CD4-positive, alpha-beta T cell (primary cell): ENCODE data around the gene APOC3. TPM values are rescaled to one million over a fixed set of nuclear protein-coding genes. Genes with fewer than 3 reads are reported as not detected.
A peak's percentile ranks its signal among the peaks of the same experiment; 100 is the strongest.

Source experiments
- ATAC-seq: fragments of 200-7000 bp; cut with Tn5 transposase; one replicate; pipeline ENCODE4 v1.10.0; 2022; ENCODE audit warnings: mild to moderate bottlenecking; ENCODE audit not compliant: poor library complexity
- CTCF ChIA-PET: fragments of 350-600 bp; sonication (Branson Sonifier 250); formaldehyde crosslinking; loops from one replicate; lab custom pipeline; 2021; ENCODE audit warnings: antibody characterized with exemption, inconsistent platforms; lab: Charles Lee
- POLR2A ChIA-PET: fragments of 350-600 bp; sonication (Branson Sonifier 250); formaldehyde crosslinking; loops from one replicate; lab custom pipeline; 2021; ENCODE audit warnings: antibody characterized with exemption, inconsistent platforms; lab: Charles Lee
- DNase-seq, 14 experiments: peaks; one replicate each; pipeline ENCODE4 v3.0.0-alpha.2; 2013 to 2020; ENCODE audit warnings: mixed read lengths in 2 of 14
- H3K27ac ChIP-seq, 2 donors: one replicate each; pipeline versions ENCODE4 v1.5.1 to v1.7.0; 2013; ENCODE audit warnings: low read length in 2 of 2, low read depth in 1 of 2, mild to moderate bottlenecking in 1 of 2
- H3K27me3 ChIP-seq, 2 experiments: 1 replicate in 1 of 2; 2 replicates in 1 of 2; pipeline versions ENCODE4 v1.6.1 to v1.7.0; 2013; ENCODE audit warnings: low read length in 2 of 2, control low read depth in 1 of 2, mild to moderate bottlenecking in 1 of 2, moderate library complexity in 1 of 2; ENCODE audit not compliant: insufficient read depth in 2 of 2, control insufficient read depth in 1 of 2
- H3K36me3 ChIP-seq: one replicate; pipeline ENCODE4 v1.6.1; 2013; ENCODE audit warnings: low read length, control low read depth; ENCODE audit not compliant: insufficient read depth
- H3K4me1 ChIP-seq: one replicate; pipeline ENCODE4 v1.6.1; 2013; ENCODE audit warnings: low read length, control low read depth; ENCODE audit not compliant: insufficient read depth
- H3K4me3 ChIP-seq: one replicate; pipeline ENCODE4 v1.5.1; 2013; ENCODE audit warnings: mild to moderate bottlenecking, low read length, moderate library complexity
- H3K9me3 ChIP-seq, 2 experiments: 1 replicate in 1 of 2; 2 replicates in 1 of 2; pipeline versions ENCODE4 v1.6.1 to v1.7.0; 2013; ENCODE audit warnings: low read length in 2 of 2, mild to moderate bottlenecking in 2 of 2, control low read depth in 1 of 2, moderate library complexity in 1 of 2; ENCODE audit not compliant: control insufficient read depth in 1 of 2, insufficient read depth in 1 of 2
- H3K27ac Mint-ChIP-seq: one replicate; pipeline ENCODE4 v1.8.0; 2020; ENCODE audit warnings: mixed read lengths
- H3K27me3 Mint-ChIP-seq: one replicate; pipeline ENCODE4 v1.8.0; 2021; ENCODE audit warnings: mixed read lengths
- H3K36me3 Mint-ChIP-seq: one replicate; pipeline ENCODE4 v1.8.0; 2021; ENCODE audit warnings: low read depth, mixed read lengths
- H3K4me1 Mint-ChIP-seq: one replicate; pipeline ENCODE4 v1.8.0; 2021; ENCODE audit warnings: low read depth, mixed read lengths
- H3K4me3 Mint-ChIP-seq: one replicate; pipeline ENCODE4 v1.8.0; 2020; ENCODE audit warnings: mild to moderate bottlenecking, mixed read lengths
- H3K9me3 Mint-ChIP-seq: one replicate; pipeline ENCODE4 v1.8.0; 2020; ENCODE audit warnings: mixed read lengths
- CTCF ChIP-seq: fragments of 200-600 bp; IDR thresholded peaks from one replicate; pipeline ENCODE4 v1.8.0; 2022; ENCODE audit warnings: antibody characterized with exemption, mild to moderate bottlenecking
- intact Hi-C, 2 experiments: fragments of 100-400 bp; cut with DNase I in 1 of 2; cut with micrococcal nuclease in 1 of 2; formaldehyde crosslinking; loops; one replicate each; pipeline versions ENCODE4 v1.15.1 to v1.9.0; 2023 to 2025; cut with DNase I, micrococcal nuclease
- total RNA-seq, 174 experiments: library from RNA in 2 of 174; stranded (reverse) in 2 of 174; gene quantifications; one replicate each; pipeline ENCODE4 v1.2.3 and lab custom pipeline; 2021 to 2026

Gene APOC3
- total RNA-seq, 2 experiments from 2014 or later = not detected

- no peaks in the 10 kb centered on the region for H3K27me3 ChIP-seq
- Mint-ChIP-seq H3K27ac (peak overlapping the region; percentile 12), H3K9me3 (no peaks in the 10 kb centered on the region), H3K4me3 (no peak overlapping the region), H3K36me3 (peaks cover 93% of the 10 kb centered on the region), H3K4me1 (no peaks in the 10 kb centered on the region), H3K27me3 (no peaks in the 10 kb centered on the region)
- H3K4me3 ChIP-seq = no peak overlapping the region
- intact Hi-C loops = no loop called here
- no peak for DNase-seq
- CTCF ChIA-PET = interaction anchor here (1.5 kb wide), 1 partner anchor 14 kb away, joined by 3 read pairs; no protein-coding TSS in a partner anchor
- peaks cover 89% of the 10 kb centered on the region for H3K36me3 ChIP-seq
- POLR2A ChIA-PET = interaction anchor here (0.7 to 1.1 kb wide), 2 partner anchors 14 to 30 kb away, joined by 3 to 4 read pairs; no protein-coding TSS in a partner anchor
- no peaks in the 10 kb centered on the region for H3K9me3 ChIP-seq
- no peak overlapping the region for H3K27ac ChIP-seq
- TF ChIP-seq CTCF = no peak
- no peak for ATAC-seq
- no peaks in the 10 kb centered on the region for H3K4me1 ChIP-seq
These were observed 36.0 kb downstream of the APOC3 start for GRCh38 chr11:116865696-116866095.

DNA sequence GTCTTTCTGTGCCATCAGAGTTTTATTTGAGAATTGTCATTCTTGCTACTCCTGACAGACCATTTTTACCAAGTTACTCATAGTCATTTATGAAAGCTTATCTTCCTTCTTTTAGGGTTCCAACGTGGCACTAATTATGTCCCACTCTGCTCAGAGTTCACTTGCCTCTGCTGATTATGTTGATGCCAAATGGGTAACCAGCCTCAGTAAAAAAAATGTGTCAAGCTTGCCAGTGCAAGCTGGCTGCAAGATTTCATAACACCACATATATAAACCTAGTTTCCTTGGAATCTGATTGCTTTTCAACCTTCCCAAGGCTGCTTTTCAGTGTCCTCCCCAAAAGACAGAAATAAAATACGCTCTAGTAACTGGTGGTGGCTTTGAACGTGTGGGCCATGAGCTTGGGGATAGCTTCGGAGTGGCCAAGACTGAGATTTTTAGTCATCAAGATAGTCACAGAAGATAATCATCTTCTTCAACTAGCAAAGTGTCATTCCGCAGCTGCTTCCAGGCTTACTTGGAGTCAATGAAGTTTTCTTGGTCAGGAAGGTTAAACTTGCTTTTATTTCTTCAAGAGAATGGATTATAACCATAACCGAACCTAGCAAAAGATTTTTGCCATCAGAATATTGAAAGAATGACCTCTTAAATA lies 37.2 kb downstream of the APOC3 start:
- Mint-ChIP-seq H3K36me3 (peaks cover 93% of the 10 kb centered on the region), H3K4me3 (no peak overlapping the region), H3K27me3 (no peaks in the 10 kb centered on the region), H3K4me1 (peaks cover 7% of the 10 kb centered on the region), H3K27ac (no peak overlapping the region), H3K9me3 (no peaks in the 10 kb centered on the region)
- no peaks in the 10 kb centered on the region for H3K9me3 ChIP-seq
- H3K36me3 ChIP-seq = peaks cover 89% of the 10 kb centered on the region
- no peaks in the 10 kb centered on the region for H3K4me1 ChIP-seq
- H3K4me3 ChIP-seq = no peak overlapping the region
- TF ChIP-seq CTCF = no peak
- no peak for DNase-seq
- CTCF ChIA-PET = interaction anchor here (0.5 to 0.9 kb wide), 3 partner anchors 157 to 272 kb away, joined by 3 read pairs; no protein-coding TSS in a partner anchor
- ATAC-seq = no peak
- no peak overlapping the region for H3K27ac ChIP-seq
- no peaks in the 10 kb centered on the region for H3K27me3 ChIP-seq
- intact Hi-C loops = no loop called here
- POLR2A ChIA-PET = interaction anchor here (1.1 to 1.4 kb wide), 2 partner anchors 13 to 31 kb away, joined by 3 to 4 read pairs; no protein-coding TSS in a partner anchor

GRCh38 chr11:116867619-116868018 lies 37.9 kb downstream of the APOC3 start:
- ATAC-seq = no peak
- Histone ChIP-seq H3K36me3 (peaks cover 92% of the 10 kb centered on the region), H3K27me3 (no peaks in the 10 kb centered on the region), H3K4me3 (no peak overlapping the region), H3K27ac (no peak overlapping the region), H3K4me1 (no peaks in the 10 kb centered on the region), H3K9me3 (no peaks in the 10 kb centered on the region)
- no peaks in the 10 kb centered on the region for H3K9me3 Mint-ChIP-seq
- no peak overlapping the region for H3K4me3 Mint-ChIP-seq
- ChIA-PET POLR2A (interaction anchor here (1.4 kb wide), 1 partner anchor 14 kb away, joined by 3 read pairs; no protein-coding TSS in a partner anchor), CTCF (interaction anchor here (0.9 kb wide), 1 partner anchor 238 kb away, joined by 3 read pairs; no protein-coding TSS in a partner anchor)
- intact Hi-C loops = no loop called here
- no peaks in the 10 kb centered on the region for H3K27me3 Mint-ChIP-seq
- no peak for DNase-seq
- peaks cover 93% of the 10 kb centered on the region for H3K36me3 Mint-ChIP-seq
- H3K4me1 Mint-ChIP-seq = peaks cover 7% of the 10 kb centered on the region
- no peak overlapping the region for H3K27ac Mint-ChIP-seq
- TF ChIP-seq CTCF = no peak
